DOHH2 (cell line): ENCODE measurements around the gene UTS2.

Experiments used
- EZH2phosphoT487 ChIP-seq: fragments of 200-600 bp; sonication (generic); IDR thresholded peaks from 2 replicates; pipeline ENCODE4 v1.6.1; 2017; ENCODE audit warnings: borderline replicate concordance, mild to moderate bottlenecking, antibody characterized with exemption, low read length, moderate library complexity, mixed read lengths
- TF ChIP-seq, protein P1 (sequence below): fragments of 200-600 bp; sonication (generic); IDR thresholded peaks from one replicate; pipeline ENCODE4 v1.5.1; 2014; ENCODE audit warnings: antibody characterized with exemption, mild to moderate bottlenecking, low read depth, low read length; ENCODE audit not compliant: poor library complexity, severe bottlenecking

DNA sequence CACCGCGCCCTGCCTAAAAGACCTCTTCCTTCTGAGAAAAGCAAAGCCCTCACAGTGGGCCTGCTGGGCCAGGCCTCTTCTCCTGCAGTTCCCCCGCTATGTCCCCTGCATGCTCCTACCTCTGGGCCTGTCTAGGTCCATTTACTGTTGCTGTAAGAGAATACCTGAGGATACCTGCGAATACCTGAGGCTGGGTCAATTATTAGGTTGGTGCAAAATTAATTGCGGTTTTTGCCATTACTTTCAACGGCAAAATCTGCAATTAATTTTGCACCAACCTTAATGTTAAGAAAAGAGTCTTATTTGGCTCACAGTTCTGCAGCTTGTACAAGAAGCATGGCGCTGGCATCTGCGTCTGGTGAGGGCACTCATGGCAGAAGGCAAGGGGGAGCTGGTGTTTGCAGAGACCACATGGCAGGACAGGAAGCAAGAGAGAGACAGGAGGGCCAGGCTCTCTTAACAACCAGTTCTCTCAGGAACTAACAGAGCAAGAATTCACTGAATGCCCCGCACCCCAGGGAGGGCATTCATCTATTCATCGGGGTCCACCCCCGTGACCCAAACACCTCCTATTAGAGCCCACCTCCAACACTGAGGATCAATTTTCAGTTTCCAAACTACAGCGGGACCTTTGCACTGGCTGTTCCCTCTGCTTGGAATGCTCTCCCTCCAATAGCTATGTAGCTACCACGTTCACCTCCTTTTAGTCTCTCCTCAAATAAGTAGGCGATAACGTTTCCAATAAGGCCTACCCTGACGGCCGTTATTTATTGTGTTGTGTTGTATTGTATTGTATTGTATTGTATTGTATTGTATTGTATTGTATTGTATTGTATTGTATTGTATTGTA, 9.6 kb upstream of the UTS2 start:
- TF ChIP-seq, protein P1, sequence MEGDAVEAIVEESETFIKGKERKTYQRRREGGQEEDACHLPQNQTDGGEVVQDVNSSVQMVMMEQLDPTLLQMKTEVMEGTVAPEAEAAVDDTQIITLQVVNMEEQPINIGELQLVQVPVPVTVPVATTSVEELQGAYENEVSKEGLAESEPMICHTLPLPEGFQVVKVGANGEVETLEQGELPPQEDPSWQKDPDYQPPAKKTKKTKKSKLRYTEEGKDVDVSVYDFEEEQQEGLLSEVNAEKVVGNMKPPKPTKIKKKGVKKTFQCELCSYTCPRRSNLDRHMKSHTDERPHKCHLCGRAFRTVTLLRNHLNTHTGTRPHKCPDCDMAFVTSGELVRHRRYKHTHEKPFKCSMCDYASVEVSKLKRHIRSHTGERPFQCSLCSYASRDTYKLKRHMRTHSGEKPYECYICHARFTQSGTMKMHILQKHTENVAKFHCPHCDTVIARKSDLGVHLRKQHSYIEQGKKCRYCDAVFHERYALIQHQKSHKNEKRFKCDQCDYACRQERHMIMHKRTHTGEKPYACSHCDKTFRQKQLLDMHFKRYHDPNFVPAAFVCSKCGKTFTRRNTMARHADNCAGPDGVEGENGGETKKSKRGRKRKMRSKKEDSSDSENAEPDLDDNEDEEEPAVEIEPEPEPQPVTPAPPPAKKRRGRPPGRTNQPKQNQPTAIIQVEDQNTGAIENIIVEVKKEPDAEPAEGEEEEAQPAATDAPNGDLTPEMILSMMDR: no peak
- TF ChIP-seq EZH2phosphoT487: no peak
